ENCODE results near the gene ADAMTS14.

ADAMTS14 gene

GRCh38 chr10:70771311-70772194 is 99.2 kb downstream of the ADAMTS14 start:
- no peak for TF ChIP-seq CTCF (IDR thresholded peaks at IDR 0.05)

GRCh38 chr10:70772627-70773026 is 100.3 kb downstream of the ADAMTS14 start:
- no peak for TF ChIP-seq CTCF (IDR thresholded peaks at IDR 0.05)

- no peak for TF ChIP-seq CTCF (IDR thresholded peaks at IDR 0.05)
These were observed 101.2 kb downstream of the ADAMTS14 start for GRCh38 chr10:70773461-70773860.

GRCh38 chr10:70773965-70774809 is 101.9 kb downstream of the ADAMTS14 start:
- no peak for TF ChIP-seq CTCF (IDR thresholded peaks at IDR 0.05)

GRCh38 chr10:70774810-70775678 is 102.7 kb downstream of the ADAMTS14 start:
- TF ChIP-seq CTCF (IDR thresholded peaks at IDR 0.05): no peak

GRCh38 chr10:70775679-70776454 is 103.6 kb downstream of the ADAMTS14 start:
- TF ChIP-seq CTCF (IDR thresholded peaks at IDR 0.05): no peak
